HepG2 (cell line): ENCODE results near the gene MAGI1. TPM values are rescaled to one million over a fixed set of nuclear protein-coding genes. Genes with fewer than 3 reads are reported as not detected.

Experiments used
- ELK4 ChIP-seq: sonication (generic); formaldehyde crosslinking; IDR thresholded peaks from 2 replicates; pipeline ENCODE4 v1.9.0; 2021; ENCODE audit warnings: missing genetic modification reagents, borderline replicate concordance
- FOXK1 ChIP-seq: sonication (generic); formaldehyde crosslinking; IDR thresholded peaks from 2 replicates; pipeline ENCODE4 v1.4.0; 2020; ENCODE audit warnings: low read depth, missing genetic modification reagents, borderline replicate concordance
- JARID2 ChIP-seq: sonication (generic); formaldehyde crosslinking; IDR thresholded peaks from 2 replicates; pipeline ENCODE4 v1.8.1; 2023; ENCODE audit warnings: missing genetic modification reagents, inconsistent platforms; ENCODE audit not compliant: insufficient replicate concordance
- KAT7 ChIP-seq: IDR thresholded peaks from 2 replicates; pipeline ENCODE4 v1.6.1; 2018; ENCODE audit warnings: borderline replicate concordance, missing compliant biosample characterization
- KMT2B ChIP-seq: IDR thresholded peaks from 2 replicates; pipeline ENCODE4 v1.6.1; 2016; ENCODE audit warnings: missing genetic modification reagents, missing compliant biosample characterization
- MAFF ChIP-seq: IDR thresholded peaks from 2 replicates; pipeline ENCODE4 v1.6.1; 2011; ENCODE audit warnings: low read depth, low read length, improper control_type of control experiment
- NCOA5 ChIP-seq: sonication (generic); formaldehyde crosslinking; IDR thresholded peaks from 2 replicates; pipeline ENCODE4 v1.4.0; 2020; ENCODE audit warnings: missing genetic modification reagents
- NFYB ChIP-seq: sonication (generic); formaldehyde crosslinking; IDR thresholded peaks from 2 replicates; pipeline ENCODE4 v1.4.0; 2020; ENCODE audit warnings: missing genetic modification reagents
- RFXANK ChIP-seq: IDR thresholded peaks from 2 replicates; pipeline ENCODE4 v1.6.1; 2016
- SMC3 ChIP-seq: IDR thresholded peaks from 2 replicates; pipeline ENCODE4 v1.6.1; 2011; ENCODE audit warnings: low read length, improper control_type of control experiment
- U2AF2 ChIP-seq: fragments of 200-400 bp; formaldehyde crosslinking; IDR thresholded peaks from 2 replicates; pipeline ENCODE4 v1.6.1; 2017; ENCODE audit warnings: low read depth, mild to moderate bottlenecking, low read length
- ZBTB3 ChIP-seq: sonication (generic); formaldehyde crosslinking; IDR thresholded peaks from 2 replicates; pipeline ENCODE4 v1.4.0; 2020; ENCODE audit warnings: low read depth, mild to moderate bottlenecking, moderate library complexity, missing genetic modification reagents, borderline replicate concordance
- ZNF142 ChIP-seq: sonication (generic); formaldehyde crosslinking; IDR thresholded peaks from 2 replicates; pipeline ENCODE4 v1.4.0; 2020; ENCODE audit warnings: missing genetic modification reagents
- ZNF496 ChIP-seq: sonication (generic); formaldehyde crosslinking; IDR thresholded peaks from 2 replicates; pipeline ENCODE4 v1.8.1; 2023; ENCODE audit warnings: mild to moderate bottlenecking, moderate library complexity, missing genetic modification reagents; ENCODE audit not compliant: insufficient replicate concordance
- ZNF672 ChIP-seq: sonication (generic); formaldehyde crosslinking; IDR thresholded peaks from 2 replicates; pipeline ENCODE4 v1.8.1; 2022; ENCODE audit warnings: missing genetic modification reagents
- ZNF746 ChIP-seq: sonication (generic); formaldehyde crosslinking; IDR thresholded peaks from 2 replicates; pipeline ENCODE4 v1.8.0; 2022; ENCODE audit warnings: mild to moderate bottlenecking, missing genetic modification reagents
- ZZZ3 ChIP-seq: sonication (generic); formaldehyde crosslinking; IDR thresholded peaks from 2 replicates; pipeline ENCODE4 v1.4.0; 2020; ENCODE audit warnings: missing genetic modification reagents, mild to moderate bottlenecking, borderline replicate concordance
- polyA plus RNA-seq, 8 experiments: library from polyadenylated mRNA; depleted of rRNA in 3 of 8; stranded (reverse) in 7 of 8; unstranded in 1 of 8; fragments of >200 nt; fragmentation: Illumina TruSeq in 4 of 8; extraction: Trizol in 4 of 8; gene quantifications; 2 replicates each; pipeline versions ENCODE4 v1.2.1 to v1.2.3, GENCODE V29; 2011 to 2016; ENCODE audit warnings: low read depth in 4 of 8, missing spikeins in 1 of 8, mixed read lengths in 1 of 8; ENCODE audit not compliant: insufficient read depth in 1 of 8
- total RNA-seq, 5 experiments: library from RNA; depleted of rRNA; stranded (reverse); fragments of >200 nt; fragmentation: Illumina TruSeq; extraction: Trizol; gene quantifications; 2 replicates each; pipeline ENCODE4 v1.2.3, GENCODE V29; 2016; ENCODE audit warnings: low read depth in 1 of 5
- TF ChIP-seq, protein P1 (sequence below): sonication (generic); formaldehyde crosslinking; IDR thresholded peaks from 2 replicates; pipeline ENCODE4 v1.5.0; 2020; ENCODE audit warnings: missing genetic modification reagents, mild to moderate bottlenecking, borderline replicate concordance

MAGI1 gene
- total and polyA plus RNA-seq, 2 of the 13 experiments (the other 11 are each of a cell fraction or from before 2014, with no cell fraction given): 22.2 to 26.0 TPM

GRCh38 chr3:65406470-65406869 lies 632.2 kb downstream of the MAGI1 start (continued):
- TF ChIP-seq ZNF142 (CRISPR knock-in tag) (no peak), NCOA5 (CRISPR knock-in tag) (no peak), ZZZ3 (CRISPR knock-in tag) (no peak), KAT7 (CRISPR knock-in tag) (no peak), ZNF746 (no peak), FOXK1 (CRISPR knock-in tag) (peak; percentile 58; the same call in 1 of the 2 replicates), ZBTB3 (CRISPR knock-in tag) (no peak), KMT2B (no peak), ZNF672 (CRISPR knock-in tag) (no peak), U2AF2 (no peak), JARID2 (CRISPR knock-in tag) (no peak), ELK4 (no peak), NFYB (CRISPR knock-in tag) (no peak), SMC3 (no peak; the same call in 1 of the 2 replicates), ZNF496 (CRISPR knock-in tag) (no peak), RFXANK (CRISPR knock-in tag) (no peak), MAFF (peak; percentile 47; the same call in 1 of the 2 replicates)
- TF ChIP-seq, protein P1, sequence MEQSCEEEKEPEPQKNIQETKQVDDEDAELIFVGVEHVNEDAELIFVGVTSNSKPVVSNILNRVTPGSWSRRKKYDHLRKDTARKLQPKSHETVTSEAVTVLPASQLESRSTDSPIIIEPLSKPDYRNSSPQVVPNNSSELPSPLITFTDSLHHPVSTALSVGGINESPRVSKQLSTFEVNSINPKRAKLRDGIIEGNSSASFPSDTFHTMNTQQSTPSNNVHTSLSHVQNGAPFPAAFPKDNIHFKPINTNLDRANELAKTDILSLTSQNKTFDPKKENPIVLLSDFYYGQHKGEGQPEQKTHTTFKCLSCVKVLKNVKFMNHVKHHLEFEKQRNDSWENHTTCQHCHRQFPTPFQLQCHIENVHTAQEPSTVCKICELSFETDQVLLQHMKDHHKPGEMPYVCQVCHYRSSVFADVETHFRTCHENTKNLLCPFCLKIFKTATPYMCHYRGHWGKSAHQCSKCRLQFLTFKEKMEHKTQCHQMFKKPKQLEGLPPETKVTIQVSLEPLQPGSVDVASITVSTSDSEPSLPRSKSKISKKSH: no peak
